Measurements from ENCODE around the gene FBLIM1.
"Not testable (repeated sequence)": the region's sequence is repeated elsewhere in the genome, so short reads cannot be mapped to it uniquely, and the experiment has no call there.

FBLIM1 gene

GRCh38 chr1:15767941-15768340, 9.3 kb downstream of the FBLIM1 start:
- DNase-seq (ENCODE audit: low read depth in 2 of 2) = no peak

DNA sequence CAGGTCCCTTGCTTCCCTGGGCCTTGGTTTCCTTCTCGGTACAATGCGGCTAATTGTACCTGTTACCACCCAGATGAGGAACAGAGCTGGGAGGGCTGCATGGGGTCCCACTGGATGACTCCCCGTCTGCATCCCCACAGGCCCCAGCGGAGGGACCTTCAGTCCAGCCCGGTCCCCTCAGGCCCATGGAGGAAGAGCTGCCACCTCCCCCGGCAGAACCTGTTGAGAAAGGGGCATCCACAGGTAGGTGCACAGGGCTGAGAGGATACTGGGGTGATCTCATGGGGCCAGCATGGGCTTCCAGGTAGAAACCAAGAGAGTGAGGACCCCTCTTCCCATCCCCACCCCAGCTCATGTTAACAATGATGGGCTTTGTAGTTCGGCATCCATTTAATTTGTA, 9.8 kb downstream of the FBLIM1 start:
- no peak for DNase-seq (ENCODE audit: low read depth in 2 of 2)

- DNase-seq (ENCODE audit: low read depth in 2 of 2) = no peak
Measured at GRCh38 chr1:15770313-15770962, 11.8 kb downstream of the FBLIM1 start.

DNA sequence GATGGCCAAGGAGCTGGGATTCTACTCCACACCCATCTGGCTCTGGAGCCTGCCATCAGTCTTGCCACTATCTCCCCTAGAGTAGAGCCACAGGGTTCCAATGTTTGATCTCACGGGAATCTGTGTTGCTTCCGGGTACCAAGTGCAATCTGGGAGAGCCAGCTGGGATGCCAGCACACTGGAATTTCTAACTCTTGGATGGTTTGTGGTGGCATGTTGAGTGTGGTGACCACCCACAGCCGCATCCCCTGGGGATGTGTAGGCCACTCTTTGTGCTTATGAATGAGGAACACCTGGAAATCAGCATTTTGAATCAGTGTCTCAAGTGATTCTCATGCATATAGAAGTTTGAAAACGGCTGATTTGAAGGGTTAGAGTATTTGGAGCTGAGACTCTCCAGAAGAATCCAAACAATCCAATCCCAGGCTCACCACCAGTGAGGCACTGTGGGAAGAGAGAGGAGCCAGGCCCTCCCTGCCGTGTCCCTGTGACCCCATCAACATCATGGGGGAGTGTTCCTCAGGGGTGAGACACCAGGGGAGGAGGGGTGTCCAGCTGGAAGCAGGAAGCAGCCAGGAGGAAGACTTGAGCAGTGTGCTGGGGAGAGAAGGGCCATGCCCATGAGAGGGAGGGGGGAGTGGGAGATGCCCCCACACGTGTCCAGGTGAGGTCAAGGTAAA, 13.4 kb downstream of the FBLIM1 start:
- DNase-seq (ENCODE audit: low read depth in 2 of 2) = no peak

- no peak for DNase-seq (ENCODE audit: low read depth in 2 of 2)
Measured at GRCh38 chr1:15775706-15776105, 17.1 kb downstream of the FBLIM1 start.

DNA sequence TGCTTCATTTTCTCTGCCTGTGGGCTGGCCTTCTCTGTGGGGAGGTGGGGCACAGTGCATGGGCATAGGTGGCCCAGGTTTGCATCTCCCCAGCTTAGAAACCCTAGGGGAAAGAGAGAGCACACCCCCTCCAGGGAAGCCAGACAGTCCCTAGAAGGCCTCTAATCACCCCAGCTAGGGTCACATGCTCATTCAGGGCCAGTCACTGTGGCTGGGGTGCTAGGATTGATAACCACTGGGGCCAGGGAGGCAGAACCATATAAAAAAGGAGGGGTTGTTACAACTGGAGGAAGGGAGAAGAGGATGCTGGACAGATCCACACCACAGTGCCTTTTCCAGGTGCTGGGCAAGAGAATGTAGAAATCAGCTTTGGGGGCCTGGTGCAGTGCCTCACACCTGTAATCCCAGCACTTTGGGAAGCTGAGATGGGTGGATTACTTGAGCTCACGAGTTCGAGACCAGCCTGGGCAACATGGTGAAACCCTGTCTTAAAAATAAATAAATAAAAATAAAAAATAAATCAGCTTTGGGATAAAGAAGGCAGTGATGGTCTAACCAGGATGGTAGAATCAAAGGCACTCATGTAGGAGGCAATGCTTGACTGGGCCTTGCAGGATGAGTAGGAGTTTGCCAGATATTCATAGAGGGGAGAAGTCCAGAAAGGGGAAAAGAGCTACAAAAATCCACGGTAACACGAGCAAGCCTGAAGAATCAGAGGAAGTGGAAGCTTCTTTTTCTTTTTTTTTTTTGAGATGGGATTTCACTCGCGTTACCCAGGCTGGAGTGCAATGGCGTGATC, 19.5 kb downstream of the FBLIM1 start:
- DNase-seq (ENCODE audit: low read depth in 2 of 2) = no peak

DNA sequence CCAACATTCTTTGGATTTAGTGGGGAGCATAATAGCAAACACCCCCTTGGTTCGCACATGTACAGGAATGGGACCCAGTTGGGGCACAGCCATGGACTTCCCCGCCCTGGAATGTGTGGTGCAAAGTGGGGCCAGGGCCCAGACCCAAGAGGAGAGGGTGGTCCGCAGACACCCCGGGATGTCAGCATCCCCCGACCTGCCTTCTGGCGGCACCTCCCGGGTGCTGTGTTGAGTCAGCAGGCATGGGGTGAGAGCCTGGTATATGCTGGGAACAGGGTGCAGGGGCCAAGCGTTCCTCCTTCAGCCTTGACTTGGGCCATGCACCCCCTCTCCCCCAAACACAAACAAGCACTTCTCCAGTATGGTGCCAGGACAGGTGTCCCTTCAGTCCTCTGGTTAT, 27.1 kb downstream of the FBLIM1 start:
- DNase-seq (ENCODE audit: low read depth in 2 of 2) = no peak

DNA sequence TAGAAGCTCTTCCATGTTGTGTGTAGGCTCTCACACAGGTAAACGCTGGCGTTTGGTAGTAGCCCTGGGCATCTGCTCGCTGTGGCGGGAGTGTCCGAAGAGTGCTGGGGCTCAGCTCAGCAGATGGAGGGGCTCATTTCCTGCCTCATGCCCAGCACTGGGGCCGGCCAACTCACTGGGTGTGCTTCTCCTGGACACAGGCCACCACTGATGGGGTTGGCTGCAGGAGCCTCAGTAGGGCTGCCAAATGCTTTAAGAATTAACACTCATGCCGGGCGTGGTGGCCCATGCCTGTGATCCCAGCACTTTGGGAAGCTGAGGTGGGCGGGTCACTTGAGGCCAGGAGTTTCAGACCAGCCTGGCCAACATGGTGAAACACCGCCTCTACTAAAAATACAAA, 28.0 kb downstream of the FBLIM1 start:
- DNase-seq (ENCODE audit: low read depth in 2 of 2) = no peak

- DNase-seq (ENCODE audit: low read depth in 2 of 2) = no peak
Measured at GRCh38 chr1:15788624-15789301, 30.2 kb downstream of the FBLIM1 start.

DNA sequence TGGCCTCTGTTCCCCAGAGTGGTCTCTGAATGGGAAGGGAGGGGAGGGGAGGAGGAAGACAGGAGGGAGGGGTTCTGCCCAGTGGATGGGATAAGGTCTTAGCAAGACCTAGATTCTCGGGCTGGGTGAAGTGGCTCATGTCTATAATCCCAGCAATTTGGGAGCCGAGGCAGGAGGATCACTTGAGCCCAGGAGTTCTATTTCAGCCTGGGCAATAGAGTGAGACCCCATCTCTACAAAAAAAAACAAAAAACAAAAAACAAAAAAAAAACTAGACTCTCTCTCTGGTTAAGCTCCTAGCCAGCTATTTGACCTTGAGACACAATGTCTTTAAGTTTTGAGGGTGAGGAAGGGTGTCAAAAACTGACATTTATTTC, 37.5 kb downstream of the FBLIM1 start:
- DNase-seq (ENCODE audit: low read depth in 2 of 2) = no peak

- no peak for DNase-seq (ENCODE audit: low read depth in 2 of 2)
Measured at GRCh38 chr1:15797614-15798390, 39.2 kb downstream of the FBLIM1 start.

GRCh38 chr1:15799004-15799867, 40.6 kb downstream of the FBLIM1 start:
- peak; percentile 91 to 93 for DNase-seq (ENCODE audit: low read depth in 2 of 2)

- no peak for DNase-seq (ENCODE audit: low read depth in 2 of 2)
Measured at GRCh38 chr1:15799928-15800835, 41.6 kb downstream of the FBLIM1 start.

DNA sequence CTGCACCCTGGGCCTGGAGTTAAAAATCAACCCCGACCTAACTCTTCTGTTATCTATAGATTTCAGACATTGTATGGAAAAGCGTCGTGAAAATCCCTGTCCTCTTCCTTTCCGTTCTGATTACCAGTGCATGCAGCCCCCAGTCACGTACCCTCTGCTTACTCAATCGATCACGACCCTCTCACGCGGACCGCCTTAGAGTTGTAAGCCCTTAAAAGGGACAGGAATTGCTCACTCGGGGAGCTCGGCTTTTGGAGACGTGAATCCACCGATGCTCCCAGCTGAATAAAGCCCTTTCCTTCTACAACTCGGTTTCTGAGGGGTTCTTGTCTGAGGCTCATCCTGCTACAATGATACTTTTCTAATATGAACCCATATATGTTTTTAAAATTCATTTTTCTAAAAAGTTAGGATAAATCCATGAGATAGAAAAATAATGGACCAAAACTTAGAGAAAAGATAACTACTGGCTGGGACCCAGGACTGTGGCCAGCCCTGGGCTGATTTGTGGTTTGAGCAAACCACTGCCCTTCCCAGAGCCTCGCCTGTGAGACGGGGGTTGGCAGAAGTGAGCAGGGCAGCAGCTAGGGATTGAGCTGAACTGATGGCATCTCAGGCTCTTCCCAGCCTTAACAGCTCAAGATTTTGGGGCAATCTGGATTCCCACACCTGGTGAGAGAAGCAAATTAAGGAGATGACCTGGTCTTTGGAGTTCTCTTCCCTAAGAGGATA, 43.8 kb downstream of the FBLIM1 start:
- DNase-seq (ENCODE audit: low read depth in 2 of 2) = no peak

DNA sequence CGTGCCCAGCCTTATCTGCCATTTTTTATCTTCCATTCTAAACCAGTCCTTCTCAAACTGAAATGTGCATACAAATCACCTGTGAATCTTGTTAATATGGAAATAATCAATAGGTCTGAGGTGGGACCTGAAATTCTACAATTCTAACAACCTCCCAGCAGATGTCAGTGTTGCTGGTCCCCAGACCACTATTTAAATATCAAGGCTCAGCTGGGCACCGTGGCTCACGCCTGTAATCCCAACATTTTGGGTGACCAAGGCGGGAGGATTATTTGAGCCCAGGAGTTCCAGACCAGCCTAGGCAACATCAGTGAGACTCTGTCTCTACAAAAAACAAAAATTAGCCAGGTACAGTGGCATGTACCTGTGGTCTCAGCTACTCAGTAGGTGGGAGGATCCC, 44.8 kb downstream of the FBLIM1 start:
- no peak for DNase-seq (ENCODE audit: low read depth in 2 of 2)

DNA sequence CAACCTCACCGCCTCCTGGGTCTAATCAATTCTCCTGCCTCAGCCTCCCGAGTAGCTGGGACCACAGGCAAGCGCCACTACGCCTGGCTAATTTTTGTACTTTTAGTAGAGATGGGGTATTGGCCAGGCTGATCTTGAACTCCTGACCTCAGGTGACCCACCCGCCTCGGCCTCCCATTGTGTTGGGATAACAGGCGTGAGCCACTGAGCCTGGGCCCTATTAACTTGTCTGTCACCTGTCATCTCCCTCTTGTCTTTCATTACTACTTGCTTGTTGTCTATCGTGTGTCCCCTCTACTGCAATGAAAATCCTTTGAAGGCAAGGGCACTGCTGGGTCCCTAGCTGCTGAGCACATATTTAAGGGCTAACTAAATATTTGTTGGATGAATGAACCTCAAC, 45.5 kb downstream of the FBLIM1 start:
- no peak for DNase-seq (ENCODE audit: low read depth in 2 of 2)

DNA sequence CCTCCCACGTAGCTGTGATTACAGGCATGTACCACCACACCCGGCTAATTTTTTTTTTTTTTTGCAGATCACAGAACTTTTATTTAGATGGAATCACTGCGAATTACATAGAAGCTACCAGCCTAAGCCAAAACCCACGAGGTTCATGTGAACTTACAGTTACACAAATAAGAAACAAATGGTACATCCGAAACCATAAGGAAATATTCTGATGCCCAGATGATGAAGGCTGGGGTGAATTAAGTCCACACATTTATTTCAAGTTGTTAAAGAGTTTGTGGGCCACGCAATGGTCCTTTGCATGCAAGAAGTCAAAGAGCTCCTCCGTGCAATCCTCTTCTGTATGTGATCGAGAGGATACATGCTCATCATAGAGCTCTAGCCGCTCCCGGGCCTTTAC, 48.5 kb downstream of the FBLIM1 start:
- no peak for DNase-seq (ENCODE audit: low read depth in 2 of 2)

- not testable (repeated sequence) for DNase-seq (ENCODE audit: low read depth in 2 of 2)
Measured at GRCh38 chr1:15807549-15807948, 49.0 kb downstream of the FBLIM1 start, which contains the start of gene UQCRHL. UQCRHL (minus strand) TSS chr1:15807649; CDS start chr1:15807649, 0 bp downstream.

DNA sequence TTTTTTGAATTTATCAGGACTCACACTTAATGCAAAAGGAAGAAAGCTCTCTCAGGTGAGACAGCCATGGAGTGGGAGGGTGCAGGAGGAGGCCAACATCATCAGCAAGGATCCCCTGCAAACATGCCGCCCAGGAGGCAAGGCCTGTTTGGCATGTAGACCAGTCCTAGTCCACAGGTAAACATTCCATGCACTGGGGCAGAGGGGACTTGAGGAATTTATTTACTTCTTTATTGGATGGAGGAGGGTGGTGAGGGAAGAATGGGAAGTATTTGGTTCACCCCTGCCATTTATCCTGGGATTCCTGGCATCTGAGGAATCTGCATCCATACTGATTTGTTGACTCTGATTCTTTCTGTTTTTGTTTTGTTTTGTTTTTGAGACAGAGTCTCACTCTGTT, 50.4 kb downstream of the FBLIM1 start:
- DNase-seq (ENCODE audit: low read depth in 2 of 2) = no peak
